Karpas-422 (cell line): ENCODE measurements around the gene PNLDC1. TPM values are rescaled to one million over a fixed set of nuclear protein-coding genes. Genes with fewer than 3 reads are reported as not detected.

Experiments used
- DNase-seq: peaks from one replicate; pipeline ENCODE4 v3.0.0-alpha.2; 2015
- H2AFZ ChIP-seq: fragments of 200-600 bp; sonication (generic); 2 replicates; pipeline ENCODE4 v1.6.1; 2014; ENCODE audit warnings: antibody characterized with exemption, low read length, mixed read lengths
- H3K27ac ChIP-seq: fragments of 200-600 bp; sonication (generic); 2 replicates; pipeline ENCODE4 v1.5.1; 2014; ENCODE audit warnings: mild to moderate bottlenecking, low read length, moderate library complexity
- H3K27me3 ChIP-seq: fragments of 200-600 bp; sonication (generic); 2 replicates; pipeline ENCODE4 v1.6.1; 2014; ENCODE audit warnings: low read length, mixed read lengths
- H3K36me3 ChIP-seq: fragments of 200-600 bp; sonication (generic); 2 replicates; pipeline ENCODE4 v1.6.1; 2014; ENCODE audit warnings: low read length, mixed read lengths; ENCODE audit not compliant: insufficient read depth
- H3K4me1 ChIP-seq: fragments of 200-600 bp; sonication (generic); 2 replicates; pipeline ENCODE4 v1.6.1; 2014; ENCODE audit warnings: mild to moderate bottlenecking, low read length, mixed read lengths
- H3K4me2 ChIP-seq: fragments of 200-600 bp; sonication (generic); 2 replicates; pipeline ENCODE4 v1.6.1; 2014; ENCODE audit warnings: low read length, low read depth, mild to moderate bottlenecking; ENCODE audit not compliant: poor library complexity, severe bottlenecking
- H3K4me3 ChIP-seq: fragments of 200-600 bp; sonication (generic); 2 replicates; pipeline ENCODE4 v1.5.1; 2014; ENCODE audit warnings: mild to moderate bottlenecking, antibody characterized with exemption, low read length, mixed read lengths
- H3K79me2 ChIP-seq: fragments of 200-600 bp; sonication (generic); 2 replicates; pipeline ENCODE4 v1.6.1; 2014; ENCODE audit warnings: mild to moderate bottlenecking, low read length, mixed read lengths
- H3K9ac ChIP-seq: fragments of 200-600 bp; sonication (generic); 2 replicates; pipeline ENCODE4 v1.6.0; 2014; ENCODE audit warnings: low read length
- H3K9me2 ChIP-seq: fragments of 200-600 bp; sonication (generic), shearing (Covaris generic); replicated peaks from 2 replicates; pipeline ENCODE4 v1.6.0; 2014; ENCODE audit warnings: mild to moderate bottlenecking, low read length, moderate library complexity; ENCODE audit not compliant: insufficient read depth
- H3K9me3 ChIP-seq: fragments of 300-700, 200-600 bp; sonication (generic); 2 replicates; pipeline ENCODE4 v1.6.1; 2014; ENCODE audit warnings: low read length, mixed read lengths
- H4K20me1 ChIP-seq: fragments of 200-600 bp; sonication (generic); 2 replicates; pipeline ENCODE4 v1.6.1; 2014; ENCODE audit warnings: mild to moderate bottlenecking, antibody characterized with exemption, low read length, low read depth; ENCODE audit not compliant: insufficient read depth
- total RNA-seq: library from RNA; depleted of rRNA; stranded (reverse); fragments of >200 nt; shearing (Covaris generic); gene quantifications from 2 replicates; pipeline ENCODE4 v1.2.3, GENCODE V29; 2014; ENCODE audit warnings: low replicate concordance

PNLDC1 gene
- total RNA-seq, 1 experiment from 2014 or later, result 0.11 TPM

DNA sequence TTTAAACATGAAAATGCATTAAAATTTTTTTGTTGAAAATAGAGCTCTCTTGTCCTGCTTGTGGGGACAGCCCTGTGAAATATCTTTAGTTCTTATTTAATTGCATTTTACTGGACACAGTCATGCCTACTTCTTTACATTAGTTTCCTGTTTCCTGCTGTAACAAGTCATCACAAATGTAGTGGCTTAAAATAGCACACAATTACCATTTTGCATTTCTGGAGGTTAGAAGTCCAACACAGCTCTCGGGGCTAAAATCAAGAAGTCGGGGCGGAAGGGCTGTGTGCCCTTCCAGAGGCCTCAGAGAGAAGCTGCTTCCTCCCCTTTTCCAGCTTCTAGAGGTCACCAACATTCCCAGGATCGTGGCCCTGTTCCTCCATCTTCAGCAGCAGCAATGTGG is 29.4 kb downstream of the PNLDC1 start:
- no peak overlapping the region for H3K4me2 ChIP-seq
- H3K27ac ChIP-seq, result no peak overlapping the region
- H2AFZ ChIP-seq, result no peak overlapping the region

DNA sequence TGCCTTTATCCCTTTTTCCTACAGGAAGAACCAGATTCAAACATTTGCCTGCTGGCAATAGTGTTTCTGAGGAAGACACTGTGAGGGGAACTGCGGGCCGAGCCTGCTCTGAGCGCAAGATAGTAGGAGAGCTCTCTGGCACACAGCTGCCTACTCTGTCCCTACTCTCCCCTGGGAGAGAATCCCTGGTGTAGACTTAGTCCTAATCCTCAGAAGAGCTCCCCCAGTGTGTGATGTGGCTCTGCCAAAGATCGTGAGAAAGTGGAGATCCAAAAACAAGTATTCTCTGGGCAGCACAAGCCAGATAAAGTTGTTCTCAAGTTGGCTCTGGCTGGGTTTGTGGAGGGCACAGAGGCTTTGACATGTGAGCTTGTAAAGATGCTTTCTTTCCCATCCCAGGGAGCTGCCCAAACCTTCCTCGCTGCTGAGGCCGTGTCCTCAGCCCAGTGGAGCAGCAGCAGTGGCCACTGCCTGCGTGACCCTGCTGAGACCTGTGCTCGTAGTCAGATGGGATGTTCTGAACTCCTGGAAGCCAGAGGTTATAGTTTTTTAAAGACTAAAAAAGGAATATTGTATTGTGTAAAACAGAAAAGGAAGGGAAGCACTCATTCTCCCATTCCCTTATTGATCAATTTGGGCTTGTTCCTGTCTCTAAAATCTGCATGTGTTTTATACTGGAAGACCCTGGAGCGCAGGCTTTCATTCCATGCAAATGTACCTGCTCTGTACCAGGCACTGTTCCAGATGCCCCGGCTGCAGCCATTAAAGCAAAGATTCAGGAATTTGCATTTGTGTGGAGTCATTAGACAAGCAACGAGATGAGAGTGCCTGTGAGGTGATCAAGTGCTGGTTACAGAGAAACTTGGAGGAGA is 30.7 kb downstream of the PNLDC1 start:
- Histone ChIP-seq H2AFZ (no peak overlapping the region), H3K9me3 (no peaks in the 10 kb centered on the region), H3K9me2 (no peaks in the 10 kb centered on the region), H3K4me3 (no peak overlapping the region), H3K36me3 (no peaks in the 10 kb centered on the region), H3K79me2 (no peaks in the 10 kb centered on the region), H3K27ac (no peak overlapping the region), H3K27me3 (no peaks in the 10 kb centered on the region), H4K20me1 (no peaks in the 10 kb centered on the region), H3K9ac (no peak overlapping the region), H3K4me2 (no peak overlapping the region), H3K4me1 (peaks cover 7% of the 10 kb centered on the region)
- no peak for DNase-seq

More for the DNA sequence above, 29.4 kb downstream of the PNLDC1 start:
- Histone ChIP-seq H3K9ac (no peak overlapping the region), H3K9me3 (no peaks in the 10 kb centered on the region), H3K36me3 (no peaks in the 10 kb centered on the region), H4K20me1 (no peaks in the 10 kb centered on the region), H3K4me1 (peaks cover 7% of the 10 kb centered on the region), H3K27me3 (no peaks in the 10 kb centered on the region), H3K4me3 (no peak overlapping the region), H3K9me2 (no peaks in the 10 kb centered on the region), H3K79me2 (no peaks in the 10 kb centered on the region)
- DNase-seq, result peak; percentile 50

DNA sequence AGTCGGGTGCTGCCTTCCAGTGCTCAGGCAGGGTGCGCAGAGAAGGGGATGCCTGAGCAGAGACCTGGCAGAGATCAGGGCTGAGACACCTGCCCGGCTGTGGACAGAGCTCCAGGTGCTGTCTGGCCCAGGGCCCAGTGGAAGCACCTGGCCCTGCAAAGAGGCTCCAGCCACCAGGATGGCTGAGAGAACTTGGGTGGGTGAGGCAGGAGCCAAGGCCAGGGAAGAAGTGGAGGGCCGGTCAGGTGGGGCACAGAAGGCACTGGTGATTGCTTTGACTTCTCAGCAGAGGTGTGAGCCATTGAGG is 31.2 kb downstream of the PNLDC1 start:
- Histone ChIP-seq H3K9me2 (no peaks in the 10 kb centered on the region), H3K4me1 (peaks cover 7% of the 10 kb centered on the region), H3K36me3 (no peaks in the 10 kb centered on the region), H3K27ac (no peak overlapping the region), H4K20me1 (no peaks in the 10 kb centered on the region), H2AFZ (no peak overlapping the region), H3K27me3 (no peaks in the 10 kb centered on the region), H3K4me2 (no peak overlapping the region), H3K9me3 (no peaks in the 10 kb centered on the region), H3K9ac (no peak overlapping the region), H3K4me3 (no peak overlapping the region), H3K79me2 (no peaks in the 10 kb centered on the region)
- DNase-seq, result no peak

DNA sequence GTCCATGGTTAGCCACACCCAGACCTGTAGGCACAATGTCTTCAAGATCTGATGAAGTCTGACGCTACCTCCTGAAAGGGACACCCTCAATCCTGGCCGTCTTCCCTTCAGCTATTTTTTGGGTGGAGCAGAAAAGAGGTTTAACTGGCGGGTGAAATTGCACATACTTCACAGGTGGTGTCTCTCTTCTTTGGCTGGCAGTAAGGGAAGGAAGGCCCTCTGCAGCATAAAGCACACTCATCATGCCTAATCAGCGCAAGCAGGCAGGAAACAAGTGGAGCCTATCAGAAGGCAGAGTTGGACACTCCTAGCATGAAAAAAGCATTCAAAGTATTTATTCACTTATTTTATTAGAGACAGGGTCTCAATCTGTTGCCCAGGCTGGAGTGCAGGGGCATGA is 32.9 kb downstream of the PNLDC1 start:
- Histone ChIP-seq H3K4me3 (no peak overlapping the region), H3K9me3 (no peaks in the 10 kb centered on the region), H3K9ac (no peak overlapping the region), H3K9me2 (no peaks in the 10 kb centered on the region), H3K4me2 (no peak overlapping the region), H3K27ac (no peak overlapping the region), H2AFZ (no peak overlapping the region), H3K27me3 (no peaks in the 10 kb centered on the region), H3K4me1 (peaks cover 7% of the 10 kb centered on the region), H3K36me3 (no peaks in the 10 kb centered on the region), H3K79me2 (no peaks in the 10 kb centered on the region), H4K20me1 (no peaks in the 10 kb centered on the region)
- no peak for DNase-seq

GRCh38 chr6:159833556-159833955 is 33.5 kb downstream of the PNLDC1 start:
- H3K9me2 ChIP-seq, result no peaks in the 10 kb centered on the region
- H3K79me2 ChIP-seq, result no peaks in the 10 kb centered on the region
- H3K27me3 ChIP-seq, result no peaks in the 10 kb centered on the region
- no peak overlapping the region for H3K27ac ChIP-seq
- H3K4me1 ChIP-seq, result peaks cover 7% of the 10 kb centered on the region
- no peak overlapping the region for H3K9ac ChIP-seq
- no peak for DNase-seq
- no peaks in the 10 kb centered on the region for H3K9me3 ChIP-seq
- no peaks in the 10 kb centered on the region for H3K36me3 ChIP-seq
- no peak overlapping the region for H2AFZ ChIP-seq
- no peak overlapping the region for H3K4me3 ChIP-seq
- H3K4me2 ChIP-seq, result no peak overlapping the region
- H4K20me1 ChIP-seq, result no peaks in the 10 kb centered on the region

GRCh38 chr6:159833997-159834603 is 34.0 kb downstream of the PNLDC1 start:
- Histone ChIP-seq H3K4me2 (no peak overlapping the region), H3K4me1 (peaks cover 7% of the 10 kb centered on the region), H3K36me3 (no peaks in the 10 kb centered on the region), H4K20me1 (no peaks in the 10 kb centered on the region), H3K4me3 (no peak overlapping the region), H2AFZ (no peak overlapping the region), H3K27ac (no peak overlapping the region), H3K9ac (no peak overlapping the region), H3K27me3 (no peaks in the 10 kb centered on the region), H3K9me2 (no peaks in the 10 kb centered on the region), H3K79me2 (no peaks in the 10 kb centered on the region), H3K9me3 (no peaks in the 10 kb centered on the region)
- DNase-seq, result no peak

GRCh38 chr6:159836718-159837490 is 36.8 kb downstream of the PNLDC1 start:
- Histone ChIP-seq H3K9me2 (no peaks in the 10 kb centered on the region), H3K9ac (no peak overlapping the region), H3K4me3 (no peak overlapping the region), H3K4me2 (no peak overlapping the region), H3K79me2 (no peaks in the 10 kb centered on the region), H2AFZ (no peak overlapping the region), H3K36me3 (no peaks in the 10 kb centered on the region), H4K20me1 (no peaks in the 10 kb centered on the region), H3K27me3 (no peaks in the 10 kb centered on the region), H3K4me1 (no peaks in the 10 kb centered on the region), H3K27ac (no peak overlapping the region), H3K9me3 (no peaks in the 10 kb centered on the region)
- no peak for DNase-seq

- Histone ChIP-seq H3K27me3 (no peaks in the 10 kb centered on the region), H3K9me3 (no peaks in the 10 kb centered on the region), H3K4me2 (no peak overlapping the region), H3K36me3 (no peaks in the 10 kb centered on the region), H3K4me3 (no peak overlapping the region), H3K4me1 (no peaks in the 10 kb centered on the region), H2AFZ (no peak overlapping the region), H3K9me2 (no peaks in the 10 kb centered on the region), H3K79me2 (no peaks in the 10 kb centered on the region), H3K27ac (no peak overlapping the region), H3K9ac (no peak overlapping the region), H4K20me1 (no peaks in the 10 kb centered on the region)
- no peak for DNase-seq
Measured at GRCh38 chr6:159837511-159837910, 37.4 kb downstream of the PNLDC1 start.
